K562 (cell line): ENCODE results near the gene ATP6V1G2. TPM values are rescaled to one million over a fixed set of nuclear protein-coding genes. Genes with fewer than 3 reads are reported as not detected.

ENCODE experiments used
- ATAC-seq: fragments of 200-7000 bp; cut with Tn5 transposase; 3 replicates; pipeline ENCODE4 v1.9.1; 2020; ENCODE audit warnings: moderate library complexity
- BruUV-seq: library from RNA; stranded (reverse); fragments of 400-500 nt; replicated peaks from 2 replicates; lab custom pipeline; 2021; lab: Mats Ljungman, UMichigan
- CTCF ChIA-PET: fragments of 300-600 bp; formaldehyde crosslinking; extraction: SDS; loops from one replicate; lab custom pipeline; 2021; ENCODE audit warnings: low intra/inter-chr PET ratio; lab: Yijun Ruan, JAX
- POLR2A ChIA-PET: fragments of 300-600, 350-650 bp; sonication (Branson Sonifier 250); formaldehyde crosslinking; extraction: SDS; loops from one replicate; lab custom pipeline; 2021; ENCODE audit warnings: antibody characterized with exemption, inconsistent platforms; lab: Yijun Ruan, JAX
- DNase-seq, 4 experiments: peaks; one replicate each; pipeline versions ENCODE4 v3.0.0 to v3.0.0-alpha.2; 2011 to 2018; ENCODE audit warnings: low spot score in 3 of 4, mixed read lengths in 3 of 4; ENCODE audit errors: extremely low read depth in 1 of 4
- FAIRE-seq: peaks from 2 replicates; lab custom pipeline; 2011; peaks lifted over from hg19 to GRCh38; lab: Jason Lieb, UNC
- H2AFZ ChIP-seq: 2 replicates; pipeline ENCODE4 v1.6.0; 2011; ENCODE audit warnings: low read depth, low read length, control low read depth, inconsistent platforms
- H3K27ac ChIP-seq: fragments of 200-600 bp; 3 replicates; pipeline ENCODE4 v1.8.0; 2011; ENCODE audit warnings: low read depth, mild to moderate bottlenecking, control low read depth, inconsistent platforms, low read length, moderate library complexity, mixed read lengths; ENCODE audit errors: extremely low read depth
- H3K27me3 ChIP-seq, 2 experiments: fragments of 300-600 bp in 1 of 2; 2 replicates in 1 of 2; 3 replicates in 1 of 2; pipeline versions ENCODE4 v1.6.0 to v1.8.0; 2011; ENCODE audit warnings: inconsistent platforms in 2 of 2, low read length in 2 of 2, mild to moderate bottlenecking in 1 of 2, mixed read lengths in 1 of 2, moderate library complexity in 1 of 2; ENCODE audit not compliant: control insufficient read depth in 2 of 2, insufficient read depth in 2 of 2
- H3K36me3 ChIP-seq: fragments of 300-600 bp; 3 replicates; pipeline ENCODE4 v1.8.0; 2011; ENCODE audit warnings: mild to moderate bottlenecking, low read length, inconsistent platforms; ENCODE audit not compliant: control insufficient read depth, insufficient read depth
- H3K4me1 ChIP-seq, 2 experiments: fragments of 200-600 bp in 1 of 2; replicated peaks in 1 of 2; 2 replicates in 1 of 2; 3 replicates in 1 of 2; pipeline versions ENCODE4 v1.5.1 to v1.8.0; 2011; ENCODE audit warnings: inconsistent platforms in 2 of 2, low read length in 2 of 2, mild to moderate bottlenecking in 1 of 2, mixed read lengths in 1 of 2, moderate library complexity in 1 of 2; ENCODE audit not compliant: control insufficient read depth in 2 of 2, insufficient read depth in 2 of 2
- H3K4me2 ChIP-seq: 2 replicates; pipeline ENCODE4 v1.6.1; 2011; ENCODE audit warnings: low read length, control low read depth, inconsistent platforms, mixed read lengths; ENCODE audit not compliant: insufficient read depth
- H3K4me3 ChIP-seq: fragments of 200-600 bp; sonication (generic), shearing (Covaris generic); 2 replicates; pipeline ENCODE4 v1.5.1; 2016; ENCODE audit warnings: control low read depth, inconsistent platforms
- H3K79me2 ChIP-seq: fragments of 200-600 bp; 3 replicates; pipeline ENCODE4 v1.8.0; 2011; ENCODE audit warnings: low read length, inconsistent platforms; ENCODE audit not compliant: control insufficient read depth, insufficient read depth
- H3K9ac ChIP-seq, 2 experiments: 2 replicates each; pipeline versions ENCODE4 v1.6.0 to v1.6.1; 2011; ENCODE audit warnings: low read depth in 2 of 2, low read length in 2 of 2, control low read depth in 1 of 2, inconsistent platforms in 1 of 2, mild to moderate bottlenecking in 1 of 2, mixed read lengths in 1 of 2; ENCODE audit not compliant: insufficient read depth in 1 of 2
- H3K9me1 ChIP-seq: one replicate; pipeline ENCODE4 v1.6.0; 2011; ENCODE audit warnings: inconsistent platforms, mild to moderate bottlenecking, low read length, moderate library complexity; ENCODE audit not compliant: control insufficient read depth, insufficient read depth
- H3K9me3 ChIP-seq: replicated peaks from 2 replicates; pipeline ENCODE4 v1.5.1; 2011; ENCODE audit warnings: low read depth, low read length, inconsistent platforms; ENCODE audit not compliant: control insufficient read depth, insufficient read depth
- H4K20me1 ChIP-seq: replicated peaks from 2 replicates; pipeline ENCODE4 v1.6.1; 2011; ENCODE audit warnings: low read length, inconsistent platforms, mixed read lengths; ENCODE audit not compliant: control insufficient read depth, insufficient read depth
- ARID1B ChIP-seq: fragments of 450-650 bp; IDR thresholded peaks from 2 replicates; pipeline ENCODE4 v1.6.1; 2016; ENCODE audit warnings: antibody characterized with exemption, mild to moderate bottlenecking, inconsistent platforms
- GATAD2B ChIP-seq: fragments of 450-650 bp; IDR thresholded peaks from 2 replicates; pipeline ENCODE4 v1.6.1; 2017; ENCODE audit warnings: mild to moderate bottlenecking, borderline replicate concordance
- HINFP ChIP-seq: fragments of 450-650 bp; conservative IDR thresholded peaks from 2 replicates; pipeline ENCODE4 v1.6.1; 2016; ENCODE audit warnings: missing genetic modification characterization, low read depth, mild to moderate bottlenecking, control low read depth, missing compliant biosample characterization
- KLF6 ChIP-seq: fragments of 250-450 bp; sonication (Bioruptor Pico); IDR thresholded peaks from 2 replicates; pipeline ENCODE4 v1.4.0; 2020; ENCODE audit warnings: mild to moderate bottlenecking, moderate library complexity, borderline replicate concordance
- L3MBTL2 ChIP-seq: fragments of 450-650 bp; IDR thresholded peaks from 2 replicates; pipeline ENCODE4 v1.6.1; 2016; ENCODE audit warnings: mild to moderate bottlenecking, moderate library complexity
- MTA3 ChIP-seq: fragments of 450-650 bp; formaldehyde crosslinking; IDR thresholded peaks from 2 replicates; pipeline ENCODE4 v1.6.1; 2017; ENCODE audit warnings: mild to moderate bottlenecking, borderline replicate concordance
- NCOA2 ChIP-seq, 2 experiments: fragments of 450-650 bp; IDR thresholded peaks; 2 replicates each; pipeline ENCODE4 v1.6.1; 2018; ENCODE audit warnings: mild to moderate bottlenecking in 2 of 2, moderate library complexity in 1 of 2; ENCODE audit not compliant: partially characterized antibody in 2 of 2
- PHB ChIP-seq: fragments of 250-450 bp; sonication (Bioruptor Pico); IDR thresholded peaks from 2 replicates; pipeline ENCODE4 v1.5.0; 2021
- SMARCA4 ChIP-seq: fragments of 450-650 bp; IDR thresholded peaks from 2 replicates; pipeline ENCODE4 v1.6.1; 2016
- ZNF407 ChIP-seq: fragments of 450-650 bp; IDR thresholded peaks from 2 replicates; pipeline ENCODE4 v1.6.1; 2016; ENCODE audit warnings: low read depth
- WGBS: fragments of 100-300 bp; shearing (Covaris generic); methylation state at CpG from one replicate; pipeline ENCODE4 v1.1.6; 2016; ENCODE audit warnings: low coverage, mixed read lengths; ENCODE audit not compliant: insufficient coverage; ENCODE audit errors: missing lambda C conversion rate; 5-methylcytosine and 5-hydroxymethylcytosine counted together
- in situ Hi-C: fragments of 300-500 bp; cut with MboI; formaldehyde crosslinking; loops from 4 replicates; pipeline ENCODE4 v1.15.0; 2018; ENCODE audit warnings: inconsistent platforms, mixed read lengths
- intact Hi-C: fragments of 100-400 bp; cut with micrococcal nuclease; formaldehyde crosslinking; loops from 2 replicates; pipeline ENCODE4 v1.14.2; 2022
- polyA plus RNA-seq, 8 experiments: library from polyadenylated mRNA; depleted of rRNA in 4 of 8; stranded (reverse) in 5 of 8; unstranded in 3 of 8; fragments of >200 nt; fragmentation: Nextera tagmentation in 2 of 8; fragmentation: Illumina TruSeq in 1 of 8; extraction: Ambion mirVana in 2 of 8; extraction: Trizol in 1 of 8; gene quantifications; 2 replicates each; pipeline versions ENCODE4 v1.2.1 to v1.2.3, GENCODE V29; 2011 to 2014; ENCODE audit warnings: inconsistent platforms in 1 of 8, missing spikeins in 1 of 8
- total RNA-seq, 7 experiments: library from RNA; depleted of rRNA in 6 of 7; stranded (reverse); fragments of >200 nt in 6 of 7; fragmentation: Illumina TruSeq in 2 of 7; extraction: Trizol in 2 of 7; gene quantifications; 2 replicates each; pipeline versions ENCODE4 v1.2.1 to v1.2.3, GENCODE V29; 2011 to 2021; ENCODE audit warnings: low replicate concordance in 1 of 7

The ATP6V1G2 gene
- total and polyA plus RNA-seq, 9 of the 15 experiments (the other 6 are each of a cell fraction or from before 2014, with no cell fraction given) = 0.14 to 1.5 (median 0.33) TPM

GRCh38 chr6:31525932-31526591, 20.3 kb downstream of the ATP6V1G2 start (continued):
- TF ChIP-seq HINFP (tag) (0 out of 2 replicates have a peak, but pooled peaks have one; percentile 18), KLF6 (CRISPR knock-in tag) (no peak), NCOA2 (IDR thresholded peaks at IDR 0.05; ENCODE audit: partially characterized antibody in 2 of 2) (no peak), L3MBTL2 (peak; percentile 56; the same call in 1 of the 2 replicates)
- TF ChIP-seq, all 486 proteins: peak for 43

- Histone ChIP-seq H3K4me1 (peaks cover 10 to 20% of the 10 kb centered on the region in 2 experiments), H3K9me3 (no peaks in the 10 kb centered on the region), H3K9me1 (no peaks in the 10 kb centered on the region), H3K27me3 (no peaks in the 10 kb centered on the region), H3K79me2 (no peaks in the 10 kb centered on the region), H2AFZ (peak overlapping the region; percentile 75), H3K27ac (peak overlapping the region; percentile 66; the same call in 2 of the 3 replicates), H3K36me3 (peaks cover 11% of the 10 kb centered on the region; the same call in 2 of the 3 replicates), H3K9ac (peak overlapping the region; percentile 26 to 82; a peak in 1 of 4 replicates), H3K4me3 (no peak overlapping the region), H3K4me2 (peak overlapping the region; percentile 50), H4K20me1 (0 out of 2 replicates have a peak, but pooled peaks cover 1% of the 10 kb centered on the region)
- BruUV-seq = no TSS peak
- no peak for FAIRE-seq
- ChIA-PET POLR2A (interaction anchor here (0.8 to 4.9 kb wide), 7 partner anchors 8 to 433 kb away, joined by 3 to 27 read pairs (median 3); partner anchors contain the start of genes DDX39B, MICB and TNF), CTCF (interaction anchor here (0.6 kb wide), 1 partner anchor 21 kb away, joined by 4 read pairs; no protein-coding TSS in a partner anchor)
- in situ Hi-C loops (loop anchor here (25.0 kb wide), 1 partner anchor 1437 kb away; the partner anchor contains the start of genes BRD2 and HLA-DMA), intact Hi-C loops (loop anchor here (5.0 kb wide), 1 partner anchor 33 kb away; no protein-coding TSS in a partner anchor)
- peak in 2 of 4 experiments; percentile 55 to 56 for DNase-seq
- 27% methylated on average over 8 of the region's 8 CpGs for WGBS
- ATAC-seq = no peak
- TF ChIP-seq SMARCA4 = peak; percentile 75
- TF ChIP-seq ZNF407 = no peak
- 0 out of 2 replicates have a peak, but pooled peaks have one; percentile 28 for TF ChIP-seq MTA3
- TF ChIP-seq GATAD2B = peak; percentile 25; the same call in 1 of the 2 replicates
- peak; percentile 73 for TF ChIP-seq ARID1B
- no peak for TF ChIP-seq PHB (CRISPR knock-in tag)
These were observed 20.9 kb downstream of the ATP6V1G2 start for GRCh38 chr6:31525553-31525931.
